Placental epithelial cell (primary cell): ENCODE results near the gene ARHGAP44. TPM values are rescaled to one million over a fixed set of nuclear protein-coding genes. Genes with fewer than 3 reads are reported as not detected.

ENCODE experiments used
- small RNA-seq: library from RNA; depleted of rRNA; stranded (forward); fragments of <200 nt; gene quantifications from one replicate; pipeline ENCODE3, GENCODE V24; 2012
- total RNA-seq: library from RNA; depleted of rRNA; stranded (reverse); fragments of >200 nt; gene quantifications from 2 replicates; pipeline ENCODE4 v1.2.3, GENCODE V29; 2012

The ARHGAP44 gene, protein sequence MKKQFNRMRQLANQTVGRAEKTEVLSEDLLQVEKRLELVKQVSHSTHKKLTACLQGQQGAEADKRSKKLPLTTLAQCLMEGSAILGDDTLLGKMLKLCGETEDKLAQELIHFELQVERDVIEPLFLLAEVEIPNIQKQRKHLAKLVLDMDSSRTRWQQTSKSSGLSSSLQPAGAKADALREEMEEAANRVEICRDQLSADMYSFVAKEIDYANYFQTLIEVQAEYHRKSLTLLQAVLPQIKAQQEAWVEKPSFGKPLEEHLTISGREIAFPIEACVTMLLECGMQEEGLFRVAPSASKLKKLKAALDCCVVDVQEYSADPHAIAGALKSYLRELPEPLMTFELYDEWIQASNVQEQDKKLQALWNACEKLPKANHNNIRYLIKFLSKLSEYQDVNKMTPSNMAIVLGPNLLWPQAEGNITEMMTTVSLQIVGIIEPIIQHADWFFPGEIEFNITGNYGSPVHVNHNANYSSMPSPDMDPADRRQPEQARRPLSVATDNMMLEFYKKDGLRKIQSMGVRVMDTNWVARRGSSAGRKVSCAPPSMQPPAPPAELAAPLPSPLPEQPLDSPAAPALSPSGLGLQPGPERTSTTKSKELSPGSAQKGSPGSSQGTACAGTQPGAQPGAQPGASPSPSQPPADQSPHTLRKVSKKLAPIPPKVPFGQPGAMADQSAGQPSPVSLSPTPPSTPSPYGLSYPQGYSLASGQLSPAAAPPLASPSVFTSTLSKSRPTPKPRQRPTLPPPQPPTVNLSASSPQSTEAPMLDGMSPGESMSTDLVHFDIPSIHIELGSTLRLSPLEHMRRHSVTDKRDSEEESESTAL
- total RNA-seq, result 1.6 and 2.4 TPM in 2 replicates

GRCh38 chr17:12789481-12790248, at the start of gene ARHGAP44:
Gene ARHGAP44, plus strand, starts transcription at chr17:12789498. Its CDS starts 341 bp downstream, at chr17:12789839.

GRCh38 chr17:13017655-13018459, 228.6 kb downstream of the ARHGAP44 start, which contains the start of gene ELAC2:
Gene ELAC2, minus strand, starts transcription at chr17:13018027. Its CDS starts 80 bp downstream, at chr17:13017947.

Small RNAs within 50 kb of the gene (small RNA-seq; reads per million reads assigned to genes)
- not detected for gene MIR1269B

Other genes with a start within 250 kb of the ARHGAP44 start
- gene MYOCD, start 123.6 kb upstream of the ARHGAP44 start, total RNA-seq, result 3.5 and 5.1 TPM in 2 replicates
- gene ELAC2, start 228.5 kb downstream of the ARHGAP44 start, total RNA-seq, result 56.1 and 82.7 TPM in 2 replicates